DND-41 (cell line): ENCODE results near the gene NXPH1.

ENCODE experiments used
- ATAC-seq: fragments of 200-7000 bp; cut with Tn5 transposase; 3 replicates; pipeline ENCODE4 v1.9.1; 2021; ENCODE audit warnings: low read depth; ENCODE audit not compliant: insufficient read depth
- DNase-seq: peaks from one replicate; pipeline ENCODE4 v3.0.0-alpha.2; 2020
- H2AFZ ChIP-seq: 2 replicates; pipeline ENCODE4 v1.6.0; 2012; ENCODE audit warnings: low read depth, low read length
- H3K27ac ChIP-seq: 2 replicates; pipeline ENCODE4 v1.5.1; 2012; ENCODE audit warnings: low read length, inconsistent platforms
- H3K27me3 ChIP-seq: fragments of 200-600 bp; sonication (generic); 2 replicates; pipeline ENCODE4 v1.6.0; 2012; ENCODE audit warnings: low read length, mild to moderate bottlenecking, inconsistent platforms; ENCODE audit not compliant: insufficient read depth, poor library complexity
- H3K36me3 ChIP-seq: 2 replicates; pipeline ENCODE4 v1.5.1; 2012; ENCODE audit warnings: low read length, inconsistent platforms; ENCODE audit not compliant: insufficient read depth
- H3K4me1 ChIP-seq: 2 replicates; pipeline ENCODE4 v1.5.1; 2012; ENCODE audit warnings: mild to moderate bottlenecking, low read length; ENCODE audit not compliant: insufficient read depth
- H3K4me2 ChIP-seq: 2 replicates; pipeline ENCODE4 v1.6.0; 2012; ENCODE audit warnings: mild to moderate bottlenecking, moderate library complexity, low read length, inconsistent platforms; ENCODE audit not compliant: insufficient read depth
- H3K4me3 ChIP-seq, 2 experiments: fragments of 200-600 bp in 1 of 2; shearing (Covaris generic) in 1 of 2; 2 replicates each; pipeline ENCODE4 v1.5.1; 2012 to 2016; ENCODE audit warnings: inconsistent platforms in 2 of 2, low read length in 2 of 2, mild to moderate bottlenecking in 2 of 2, low read depth in 1 of 2, moderate library complexity in 1 of 2
- H3K79me2 ChIP-seq: 2 replicates; pipeline ENCODE4 v1.6.0; 2012; ENCODE audit warnings: low read length, inconsistent platforms; ENCODE audit not compliant: insufficient read depth
- H3K9ac ChIP-seq: 2 replicates; pipeline ENCODE4 v1.6.0; 2012; ENCODE audit warnings: low read depth, mild to moderate bottlenecking, inconsistent platforms, low read length, moderate library complexity
- H3K9me3 ChIP-seq: 2 replicates; pipeline ENCODE4 v1.5.1; 2012; ENCODE audit warnings: low read length, moderate library complexity, mild to moderate bottlenecking, inconsistent platforms; ENCODE audit not compliant: insufficient read depth, severe bottlenecking
- H4K20me1 ChIP-seq: 2 replicates; pipeline ENCODE4 v1.6.0; 2012; ENCODE audit warnings: low read length; ENCODE audit not compliant: insufficient read depth
- CTCF ChIP-seq: IDR thresholded peaks from 2 replicates; pipeline ENCODE4 v1.5.1; 2012; ENCODE audit warnings: borderline replicate concordance, low read length, moderate library complexity, mild to moderate bottlenecking; ENCODE audit not compliant: poor library complexity, severe bottlenecking; ENCODE audit errors: extremely low read depth
- EZH2 ChIP-seq: IDR thresholded peaks from 3 replicates; pipeline ENCODE4 v1.6.1; 2012; ENCODE audit warnings: borderline replicate concordance, low read depth, mild to moderate bottlenecking, moderate library complexity, low read length, inconsistent platforms; ENCODE audit not compliant: severe bottlenecking

The NXPH1 gene

GRCh38 chr7:8441106-8441965, 7.9 kb downstream of the NXPH1 start:
- Histone ChIP-seq H3K27me3 (no peaks in the 10 kb centered on the region), H2AFZ (no peak overlapping the region), H3K27ac (no peak overlapping the region), H3K79me2 (no peaks in the 10 kb centered on the region), H3K4me1 (no peaks in the 10 kb centered on the region), H3K9ac (no peak overlapping the region), H3K4me3 (no peak overlapping the region), H3K9me3 (peaks cover 3% of the 10 kb centered on the region), H3K36me3 (no peaks in the 10 kb centered on the region), H3K4me2 (no peak overlapping the region), H4K20me1 (no peaks in the 10 kb centered on the region)
- ATAC-seq (no peak), DNase-seq (no peak)
- no peak for TF ChIP-seq CTCF
- TF ChIP-seq EZH2, result no peak

GRCh38 chr7:8442051-8442813, 8.8 kb downstream of the NXPH1 start:
- Histone ChIP-seq H3K4me1 (no peaks in the 10 kb centered on the region), H3K4me3 (no peak overlapping the region), H4K20me1 (no peaks in the 10 kb centered on the region), H3K9ac (no peak overlapping the region), H3K9me3 (peaks cover 3% of the 10 kb centered on the region), H3K4me2 (no peak overlapping the region), H3K79me2 (no peaks in the 10 kb centered on the region), H3K27ac (no peak overlapping the region), H3K27me3 (no peaks in the 10 kb centered on the region), H3K36me3 (no peaks in the 10 kb centered on the region), H2AFZ (no peak overlapping the region)
- no peak for DNase-seq
- TF ChIP-seq EZH2, result no peak
- no peak for ATAC-seq

GRCh38 chr7:8442814-8443304, 9.4 kb downstream of the NXPH1 start:
- no peak overlapping the region for H3K4me3 ChIP-seq
- DNase-seq (peak; percentile 40), ATAC-seq (peak; percentile 75)
- no peak overlapping the region for H3K9ac ChIP-seq
- no peaks in the 10 kb centered on the region for H3K27me3 ChIP-seq
- no peaks in the 10 kb centered on the region for H3K36me3 ChIP-seq
- H3K4me2 ChIP-seq, result no peak overlapping the region
- no peaks in the 10 kb centered on the region for H3K79me2 ChIP-seq
- H4K20me1 ChIP-seq, result no peaks in the 10 kb centered on the region
- H3K27ac ChIP-seq, result no peak overlapping the region
- H3K9me3 ChIP-seq, result peaks cover 3% of the 10 kb centered on the region
- no peak overlapping the region for H2AFZ ChIP-seq
- H3K4me1 ChIP-seq, result no peaks in the 10 kb centered on the region
- TF ChIP-seq CTCF, result no peak
- TF ChIP-seq EZH2, result no peak
